Measurements from ENCODE around the gene CORO2B.
A peak's percentile ranks its signal among the peaks of the same experiment; 100 is the strongest.
"Not testable (repeated sequence)": the region's sequence is repeated elsewhere in the genome, so short reads cannot be mapped to it uniquely, and the experiment has no call there.

The CORO2B gene

GRCh38 chr15:68590721-68591389 lies 12.1 kb downstream of the CORO2B start:
- DNase-seq (ENCODE audit: low spot score): no peak

- no peak for DNase-seq (ENCODE audit: low spot score)
These were observed 13.3 kb downstream of the CORO2B start for GRCh38 chr15:68592054-68592453.

GRCh38 chr15:68592544-68592943 lies 13.8 kb downstream of the CORO2B start:
- no peak for DNase-seq (ENCODE audit: low spot score)

- DNase-seq (ENCODE audit: low spot score): no peak
These were observed 14.5 kb downstream of the CORO2B start for GRCh38 chr15:68593341-68593740.

- DNase-seq (ENCODE audit: low spot score): no peak
These were observed 15.2 kb downstream of the CORO2B start for GRCh38 chr15:68593828-68594532.

- DNase-seq (ENCODE audit: low spot score): no peak
These were observed 15.9 kb downstream of the CORO2B start for GRCh38 chr15:68594533-68595259.

GRCh38 chr15:68595260-68595564 lies 16.4 kb downstream of the CORO2B start:
- no peak for DNase-seq (ENCODE audit: low spot score)

- no peak for DNase-seq (ENCODE audit: low spot score)
These were observed 17.0 kb downstream of the CORO2B start for GRCh38 chr15:68595761-68596160.

- DNase-seq (ENCODE audit: low spot score): no peak
These were observed 17.9 kb downstream of the CORO2B start for GRCh38 chr15:68596691-68597090.

GRCh38 chr15:68597581-68597980 lies 18.8 kb downstream of the CORO2B start:
- no peak for DNase-seq (ENCODE audit: low spot score)

- DNase-seq (ENCODE audit: low spot score): no peak
These were observed 19.7 kb downstream of the CORO2B start for GRCh38 chr15:68598171-68599152.

- no peak for DNase-seq (ENCODE audit: low spot score)
These were observed 20.4 kb downstream of the CORO2B start for GRCh38 chr15:68599153-68599545.

- peak; percentile 60 for DNase-seq (ENCODE audit: low spot score)
These were observed 20.8 kb downstream of the CORO2B start for GRCh38 chr15:68599560-68600071.

GRCh38 chr15:68601206-68602197 lies 22.7 kb downstream of the CORO2B start:
- DNase-seq (ENCODE audit: low spot score): no peak

GRCh38 chr15:68602459-68603215 lies 23.8 kb downstream of the CORO2B start:
- no peak for DNase-seq (ENCODE audit: low spot score)

- no peak for DNase-seq (ENCODE audit: low spot score)
These were observed 24.4 kb downstream of the CORO2B start for GRCh38 chr15:68603216-68603595.

- DNase-seq (ENCODE audit: low spot score): no peak
These were observed 25.2 kb downstream of the CORO2B start for GRCh38 chr15:68603951-68604350.

- DNase-seq (ENCODE audit: low spot score): not testable (repeated sequence)
These were observed 26.2 kb downstream of the CORO2B start for GRCh38 chr15:68604840-68605478.

- no peak for DNase-seq (ENCODE audit: low spot score)
These were observed 27.6 kb downstream of the CORO2B start for GRCh38 chr15:68606375-68606774.
